Inferior parietal cortex (tissue), 1 donor: ENCODE measurements around the gene RHOG.
"Not testable (repeated sequence)": the region's sequence is repeated elsewhere in the genome, so short reads cannot be mapped to it uniquely, and the experiment has no call there.

Experiments used
- DNase-seq: peaks from one replicate; pipeline ENCODE4 v3.0.0-alpha.2; 2016; ENCODE audit errors: extremely low spot score

RHOG gene

DNA sequence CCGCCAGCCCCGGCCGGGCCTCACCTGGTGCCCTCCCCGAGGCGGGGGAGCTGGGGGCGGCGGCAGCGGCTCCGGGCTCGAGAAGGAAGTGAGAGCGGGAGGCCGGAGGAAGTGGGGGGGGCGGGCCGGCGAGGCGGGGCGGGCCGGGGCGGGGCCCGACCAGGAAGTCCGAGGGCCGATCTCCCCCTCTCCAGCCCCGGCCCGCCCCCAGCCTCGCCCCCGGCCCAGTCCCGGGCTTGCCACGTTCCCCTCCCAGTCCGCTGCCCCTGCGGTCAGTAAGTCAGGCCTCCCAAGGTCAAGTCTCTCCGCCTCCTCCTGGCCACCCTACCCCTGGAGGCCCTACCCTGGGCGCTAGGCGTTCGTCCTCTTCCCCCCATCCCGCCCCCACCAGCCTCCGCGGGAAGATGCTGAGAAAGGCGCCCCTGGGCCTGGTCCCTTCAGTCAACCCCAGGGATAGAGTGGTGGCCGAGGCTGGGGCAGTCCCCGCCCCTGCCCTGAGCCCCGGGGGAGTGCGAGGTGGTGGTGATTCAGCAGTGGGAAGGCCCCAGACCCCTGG is at the start of gene RHOG:
Gene RHOG, minus strand, starts transcription at position 90 of the 556 bp plus-strand sequence. CDS start 12,821 bp downstream, outside the sequence.
- DNase-seq: no peak

DNA sequence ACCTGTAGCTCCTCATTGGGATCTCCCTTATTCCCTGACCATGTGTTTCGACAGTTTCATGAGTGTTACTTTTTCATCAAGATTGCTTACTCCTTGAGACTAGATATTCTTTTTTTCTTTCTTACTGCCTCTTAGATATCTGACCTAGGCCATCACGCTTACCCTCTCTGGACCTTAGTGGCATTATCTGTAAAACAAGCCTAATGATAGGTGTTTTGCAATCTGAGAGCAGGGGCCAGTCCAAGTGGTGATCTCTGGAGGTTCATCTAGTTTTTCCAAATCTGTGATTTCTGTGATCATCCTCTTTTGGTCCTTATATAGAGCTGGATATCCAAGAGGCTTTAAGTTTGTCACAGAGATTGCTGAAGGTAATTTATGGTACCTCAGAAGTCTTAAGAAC is 49.3 kb upstream of the RHOG start:
- DNase-seq: no peak

DNA sequence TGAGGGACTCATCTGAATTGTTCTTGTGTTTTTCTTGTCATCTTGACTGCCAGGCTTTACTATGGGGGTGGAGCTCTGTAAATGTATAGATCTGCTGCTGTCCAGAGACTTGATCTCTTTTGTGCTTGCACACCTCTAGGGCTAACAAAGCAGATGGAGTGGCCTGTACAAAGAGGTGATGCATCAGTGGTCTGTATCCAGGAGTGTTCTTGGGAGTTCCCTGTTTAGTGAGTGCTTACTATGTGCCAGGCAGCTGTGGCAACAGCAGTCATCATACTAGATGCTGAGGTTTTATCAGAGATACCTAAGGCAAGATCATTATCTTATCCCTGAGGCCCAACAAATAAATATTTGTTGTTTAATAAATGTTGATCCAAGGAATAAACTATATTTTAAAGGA is 48.1 kb upstream of the RHOG start:
- no peak for DNase-seq

DNA sequence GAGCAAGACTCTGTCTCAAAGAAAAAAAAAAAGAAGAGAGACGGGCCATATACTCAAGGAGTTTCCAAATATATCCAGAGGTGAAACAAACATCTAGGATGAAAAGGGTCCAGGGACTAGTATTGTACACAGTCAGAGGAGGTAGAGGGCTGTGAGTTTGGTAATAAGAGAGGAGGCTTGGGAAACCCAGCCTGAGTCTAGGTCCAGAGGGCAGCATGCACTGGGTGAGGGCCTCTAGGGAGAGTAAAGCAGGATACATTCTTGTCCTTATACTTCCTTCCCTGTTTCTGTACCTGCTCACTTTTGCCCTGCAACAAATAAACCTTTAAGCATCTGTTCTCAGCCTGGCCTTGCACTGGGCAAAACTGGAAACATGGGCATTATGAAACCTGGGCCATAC is 46.2 kb upstream of the RHOG start:
- no peak for DNase-seq

DNA sequence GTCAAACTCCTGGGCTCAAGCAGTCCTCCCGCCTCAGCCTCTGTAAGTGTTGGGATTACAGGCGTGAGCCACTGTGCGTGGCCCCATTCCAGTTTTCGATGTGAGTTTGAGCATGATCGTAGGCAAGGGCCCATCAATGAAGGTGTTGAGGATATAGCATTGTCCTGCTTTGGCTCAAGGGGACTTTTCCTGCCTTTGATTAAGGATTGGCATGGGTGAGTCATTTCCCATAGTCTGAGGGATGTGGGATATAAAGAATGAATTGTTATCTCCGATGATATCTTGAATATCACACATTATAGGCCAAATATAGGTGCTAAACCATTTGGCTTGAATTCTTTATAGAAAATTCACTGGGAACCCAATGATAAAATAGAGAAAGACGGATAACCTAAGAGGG is 45.1 kb upstream of the RHOG start:
- DNase-seq: no peak

DNA sequence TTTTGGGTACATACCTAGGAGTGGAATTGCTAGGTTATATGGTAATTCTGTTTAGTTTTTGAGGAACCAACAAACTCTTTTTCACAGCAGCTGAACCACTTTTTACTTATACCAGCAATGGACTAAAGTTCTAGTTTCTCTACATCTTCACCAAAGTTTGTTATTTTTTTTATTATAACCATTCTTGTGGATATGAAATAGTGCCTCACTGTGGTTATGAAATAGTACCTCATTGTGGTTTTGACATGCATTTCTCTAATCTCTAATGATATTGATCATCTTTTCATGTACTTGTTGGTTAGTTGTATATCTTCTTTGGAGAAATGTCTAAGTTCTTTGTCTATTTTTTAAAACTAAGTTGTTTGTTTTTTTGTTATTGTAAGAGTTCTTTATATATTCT is 41.9 kb upstream of the RHOG start:
- no peak for DNase-seq

DNA sequence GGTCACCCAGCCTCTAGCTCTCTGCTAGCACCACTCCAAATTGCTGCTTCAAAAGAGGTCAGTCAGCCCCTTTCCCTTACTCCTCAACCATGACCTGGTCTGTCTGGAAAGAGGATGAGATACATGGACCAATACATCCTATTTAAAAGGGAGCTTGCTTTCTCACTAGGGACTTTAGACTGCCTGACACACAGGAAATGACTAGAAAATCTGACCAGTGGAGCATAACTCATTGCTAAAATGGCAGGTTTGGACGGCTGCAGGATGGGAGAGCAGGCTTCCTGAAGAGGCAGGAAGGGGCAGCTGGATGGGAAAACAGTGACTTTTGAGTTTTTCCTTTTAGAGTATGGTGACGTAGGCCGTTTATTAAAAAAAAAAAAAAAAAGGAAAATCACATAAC is 40.0 kb upstream of the RHOG start:
- no peak for DNase-seq

DNA sequence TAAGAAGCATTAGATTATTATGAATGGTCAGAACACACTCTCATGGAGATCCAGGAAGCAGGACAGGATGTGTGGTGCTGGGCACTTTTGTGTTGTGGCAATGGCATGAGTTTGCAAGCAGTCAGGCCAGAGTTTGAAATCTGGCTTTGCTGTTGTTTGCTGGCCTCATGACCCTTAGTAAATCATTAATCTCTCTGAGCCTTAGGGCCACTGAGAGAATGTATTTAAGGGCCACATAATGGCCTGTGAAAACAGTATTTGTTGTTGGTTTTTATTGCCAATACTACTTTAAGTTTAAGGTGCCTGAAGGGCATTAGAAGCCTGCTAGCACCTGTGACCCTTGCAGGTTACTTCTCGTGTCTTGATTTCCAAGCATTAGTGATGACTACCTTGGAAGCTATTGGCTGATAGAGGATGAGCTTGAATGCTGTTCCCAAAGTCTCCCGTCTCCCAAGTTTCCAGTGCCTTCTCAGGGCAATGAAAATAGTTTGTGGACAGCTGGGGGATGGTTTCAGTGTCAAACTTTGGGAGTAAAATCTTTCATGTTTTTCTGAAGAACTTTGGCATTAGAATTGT is 39.3 kb upstream of the RHOG start:
- DNase-seq: no peak

DNA sequence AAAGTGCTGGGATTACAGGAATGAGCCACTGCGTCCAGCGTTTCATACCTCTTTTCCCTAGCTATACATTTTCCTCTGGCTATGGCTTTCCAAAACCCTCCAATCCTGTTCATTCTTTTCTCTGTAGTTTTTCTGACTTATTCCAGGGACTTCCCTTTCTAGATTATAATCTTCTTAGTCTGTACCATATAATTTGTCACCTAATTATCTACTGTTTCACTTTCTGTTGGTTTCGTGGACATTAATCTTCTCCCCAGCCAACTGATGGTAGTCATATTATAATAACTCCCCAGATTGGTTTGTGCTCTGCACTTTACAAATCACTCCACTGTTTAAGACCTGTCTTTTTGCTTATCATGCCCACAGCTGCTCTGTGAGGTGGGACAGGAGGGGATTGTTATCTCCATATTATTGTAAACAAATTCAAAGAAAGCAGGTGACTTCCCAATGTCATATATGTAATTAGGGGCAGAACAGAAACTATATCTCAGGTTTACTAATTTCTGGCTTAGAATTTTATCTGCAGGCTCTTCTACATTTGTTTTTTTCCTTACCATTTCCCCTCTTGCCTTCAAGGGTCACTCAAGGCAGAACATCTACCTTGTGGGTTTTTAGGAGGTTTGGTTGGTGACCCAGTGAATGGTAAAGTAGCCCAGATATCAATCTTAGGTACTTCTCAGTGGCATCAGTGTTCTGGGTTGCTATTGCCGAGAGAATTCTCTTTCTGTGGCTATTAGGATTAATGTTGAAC is 38.6 kb upstream of the RHOG start:
- DNase-seq: no peak

DNA sequence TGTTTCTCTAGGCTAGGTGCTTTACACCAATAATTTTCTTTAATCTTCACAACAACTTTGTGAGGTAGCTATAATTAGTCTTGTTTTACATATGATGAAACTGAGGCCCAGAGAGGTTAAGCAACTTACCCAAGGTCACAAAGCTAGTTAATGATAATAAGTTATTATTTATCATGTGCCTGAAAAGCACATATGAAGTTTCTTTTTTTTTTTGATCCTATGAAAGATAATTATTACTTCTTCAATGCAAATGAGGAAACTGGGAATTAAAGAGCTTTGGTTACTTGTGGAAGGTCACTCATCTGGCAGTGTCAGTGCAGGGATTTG is 37.5 kb upstream of the RHOG start:
- no peak for DNase-seq

DNA sequence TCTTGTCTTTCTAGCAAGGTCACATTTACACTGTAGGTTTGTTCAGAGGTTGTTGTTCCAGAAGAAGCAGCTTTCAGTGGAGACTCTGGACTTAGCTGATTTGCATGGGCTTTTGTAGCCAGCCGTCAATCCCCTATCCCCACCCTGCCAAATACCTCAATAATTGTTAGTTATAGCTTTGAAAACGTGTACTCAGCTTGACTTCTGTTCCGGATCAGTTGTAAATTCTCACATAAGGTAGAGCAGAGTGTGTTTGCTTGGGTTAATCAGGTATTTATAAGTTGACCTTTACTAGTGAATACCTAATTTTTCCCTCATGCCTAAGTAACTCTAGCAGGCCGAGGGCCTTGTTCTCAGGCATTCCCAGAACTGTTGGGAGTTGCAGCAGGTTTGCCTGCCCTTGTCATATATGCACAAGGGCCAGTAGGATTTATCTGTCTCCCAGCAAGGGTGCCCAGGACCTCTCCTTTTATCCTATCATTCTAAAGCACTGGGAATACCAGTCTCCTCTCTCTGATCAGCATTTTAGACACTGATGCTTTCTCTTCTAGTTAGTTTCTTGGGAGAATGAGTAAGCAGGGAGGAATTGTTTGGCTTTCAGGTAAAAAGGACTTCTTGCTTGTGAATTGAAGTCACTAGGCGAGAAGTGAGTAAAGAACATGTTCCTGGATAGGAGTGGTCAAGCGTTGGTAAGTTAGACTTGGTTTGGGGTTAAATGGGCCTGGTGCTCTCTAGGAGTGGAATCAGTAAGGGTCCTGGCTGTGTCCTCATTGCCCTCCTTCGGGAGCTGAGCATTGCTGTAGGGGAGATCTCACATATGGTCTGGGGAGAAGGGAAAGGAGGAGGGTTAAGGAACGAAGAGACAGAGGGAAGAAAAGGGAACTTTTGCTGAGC is 36.9 kb upstream of the RHOG start:
- no peak for DNase-seq

DNA sequence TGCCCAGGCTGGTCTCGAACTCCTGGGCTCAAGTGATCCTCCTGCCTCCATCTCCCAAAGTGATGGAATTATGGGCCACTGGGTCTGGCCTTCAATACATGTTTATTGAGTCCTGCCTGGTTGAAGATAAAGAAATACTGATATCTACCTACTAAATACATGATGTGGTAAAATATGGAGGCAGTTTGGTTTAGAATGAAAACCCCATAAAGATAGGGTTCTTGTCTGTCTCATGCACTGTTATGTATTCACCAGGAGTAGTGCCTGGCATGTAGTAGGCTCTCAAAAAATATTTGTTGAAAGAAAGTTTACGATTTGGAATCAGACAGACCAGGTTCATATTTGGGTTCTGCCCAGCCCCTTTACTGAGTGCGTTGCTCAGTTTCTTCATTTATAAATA is 35.9 kb upstream of the RHOG start:
- no peak for DNase-seq

DNA sequence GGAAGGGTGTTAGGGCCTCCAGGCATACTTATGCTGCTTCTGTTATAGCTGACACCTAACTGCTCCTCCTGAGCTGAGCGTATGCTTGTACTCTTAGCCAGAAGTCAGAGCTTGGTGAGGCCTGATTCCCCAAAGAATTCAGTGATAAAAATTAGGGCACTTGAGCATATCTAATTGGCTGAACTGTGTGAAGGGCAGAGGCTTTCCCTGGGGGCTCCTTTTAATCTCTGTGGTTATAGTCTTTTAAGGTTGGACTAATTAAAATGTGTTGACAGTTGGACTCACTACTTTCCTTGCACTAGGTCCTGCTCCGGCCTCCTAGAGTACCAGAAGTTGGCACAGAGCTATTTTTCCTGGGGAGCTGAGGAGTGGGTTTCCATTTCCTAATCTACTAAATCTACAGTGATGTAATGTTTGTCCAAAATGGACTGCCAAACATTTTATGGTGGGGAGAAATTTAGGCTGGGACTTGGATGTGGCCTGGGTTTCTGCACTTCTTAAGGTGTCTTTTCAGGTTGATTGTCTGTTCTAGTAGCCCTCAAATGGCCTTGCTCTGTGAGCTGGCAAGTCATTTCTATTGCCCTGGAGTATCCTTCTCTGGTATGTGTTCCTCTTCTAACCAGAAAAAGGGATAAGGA is 33.1 kb upstream of the RHOG start:
- no peak for DNase-seq

DNA sequence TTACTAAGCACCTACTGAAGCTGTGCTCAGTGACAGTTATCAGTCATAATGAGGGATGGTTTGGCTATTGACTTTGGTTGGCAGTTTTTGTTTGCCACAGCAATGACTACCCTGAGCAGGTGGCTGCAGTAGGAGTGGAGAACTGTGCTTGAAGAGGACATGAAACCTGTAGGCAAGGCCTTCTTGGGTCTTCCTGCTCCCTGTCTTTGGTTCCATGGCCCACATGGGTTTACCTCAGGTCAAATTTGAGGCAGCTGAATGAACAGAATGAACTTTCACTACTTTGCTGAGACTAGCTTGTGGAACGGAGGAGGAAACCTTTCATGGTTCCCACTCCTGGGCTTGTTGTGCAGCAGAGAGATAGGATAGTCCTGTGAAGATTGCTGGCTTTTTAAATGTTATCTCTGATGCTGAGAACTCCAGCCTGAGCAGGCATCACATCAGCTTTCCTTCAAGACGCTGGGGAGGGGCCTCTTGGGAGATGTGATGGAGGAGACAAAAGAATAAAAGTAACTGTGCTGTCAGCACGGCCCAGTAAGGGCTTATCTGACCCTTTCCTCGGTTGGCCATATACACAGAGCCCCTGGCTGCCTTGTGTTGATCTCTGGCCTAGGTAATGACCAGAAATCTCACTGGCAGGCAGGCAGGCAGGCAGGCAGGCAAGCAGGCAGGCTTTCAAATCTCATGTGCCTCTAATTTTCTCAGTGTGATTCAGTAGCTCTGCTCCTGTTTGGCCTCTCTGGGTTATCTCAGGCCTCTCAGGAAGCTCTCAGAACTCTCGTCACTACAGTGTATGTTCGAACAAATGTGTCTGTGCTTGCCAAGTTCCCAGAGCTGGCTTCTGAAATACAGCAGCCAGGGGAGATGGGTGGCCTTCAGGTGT is 26.7 kb upstream of the RHOG start:
- no peak for DNase-seq

DNA sequence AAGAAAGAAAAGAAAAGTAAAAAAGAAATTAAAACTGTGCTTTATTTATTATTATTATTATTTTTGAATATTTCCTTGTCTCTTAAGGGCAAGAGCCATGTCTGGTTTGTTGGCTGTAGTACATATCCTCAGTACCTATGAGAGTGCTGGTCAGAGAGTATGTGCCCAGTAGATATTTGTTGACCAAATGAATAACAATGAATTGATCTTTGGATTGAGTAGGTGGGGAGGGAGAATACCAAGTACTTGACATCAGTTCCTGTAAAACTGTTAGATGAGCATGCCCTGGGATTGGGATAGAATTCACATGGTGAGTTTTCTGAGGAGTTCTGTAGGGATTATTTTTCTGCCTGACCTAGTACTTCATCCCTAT is 26.1 kb upstream of the RHOG start:
- DNase-seq: no peak

DNA sequence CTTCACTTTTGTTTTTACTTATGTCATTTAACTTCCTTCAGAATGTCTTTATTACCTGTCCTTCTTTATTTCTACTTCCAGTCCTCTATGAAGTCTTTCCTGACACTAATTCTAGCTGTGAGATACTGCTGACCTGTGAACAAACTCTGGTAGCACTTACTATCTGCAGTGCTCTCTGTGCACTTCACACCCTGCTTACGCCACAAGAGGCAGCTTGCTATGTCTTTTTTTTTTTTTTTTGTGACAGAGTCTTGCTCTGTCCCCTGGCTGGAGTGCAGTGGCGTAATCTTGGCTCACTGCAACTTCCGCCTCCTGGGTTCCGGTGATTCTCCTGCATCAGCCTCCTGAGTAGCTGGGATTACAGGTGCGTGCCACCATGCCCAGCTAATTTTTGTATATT is 25.4 kb upstream of the RHOG start:
- DNase-seq: no peak

DNA sequence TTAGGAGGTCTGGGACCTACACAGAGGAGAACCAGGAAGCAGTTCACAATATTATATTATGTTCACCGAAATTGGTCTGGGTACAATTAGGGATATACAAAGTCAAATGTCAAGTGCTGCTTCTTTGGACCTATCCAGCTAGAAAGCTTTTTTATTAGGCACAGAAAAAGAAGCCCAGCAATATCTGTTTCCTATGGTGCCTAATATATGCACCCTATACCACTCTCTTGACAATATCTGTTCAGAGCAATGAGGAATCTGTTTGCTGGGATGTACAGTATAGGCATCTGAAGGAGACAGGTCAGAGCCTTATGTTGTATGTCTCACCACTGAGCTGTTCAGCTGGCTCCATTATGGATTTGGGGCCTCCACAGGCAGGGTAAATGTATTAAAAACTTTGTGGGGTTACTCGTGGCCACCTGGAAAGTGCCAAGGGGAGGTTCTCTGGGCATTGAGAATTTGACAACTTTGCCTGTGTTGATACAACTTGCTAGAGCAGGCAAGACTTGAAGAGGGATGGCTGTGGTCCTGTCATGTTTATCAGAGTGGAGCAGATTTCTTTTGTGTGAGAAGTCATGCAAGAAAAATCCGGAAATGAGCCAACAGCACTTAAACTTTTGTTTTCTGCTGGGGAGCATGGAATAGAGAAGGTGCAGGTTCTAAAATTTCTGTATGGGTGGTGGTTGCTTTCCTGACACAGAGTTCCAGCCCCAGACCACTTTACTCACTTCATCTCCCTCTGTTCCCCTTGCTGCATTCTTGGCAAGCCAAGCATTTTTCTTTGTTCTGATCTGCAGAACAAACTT is 24.8 kb upstream of the RHOG start:
- DNase-seq: no peak

DNA sequence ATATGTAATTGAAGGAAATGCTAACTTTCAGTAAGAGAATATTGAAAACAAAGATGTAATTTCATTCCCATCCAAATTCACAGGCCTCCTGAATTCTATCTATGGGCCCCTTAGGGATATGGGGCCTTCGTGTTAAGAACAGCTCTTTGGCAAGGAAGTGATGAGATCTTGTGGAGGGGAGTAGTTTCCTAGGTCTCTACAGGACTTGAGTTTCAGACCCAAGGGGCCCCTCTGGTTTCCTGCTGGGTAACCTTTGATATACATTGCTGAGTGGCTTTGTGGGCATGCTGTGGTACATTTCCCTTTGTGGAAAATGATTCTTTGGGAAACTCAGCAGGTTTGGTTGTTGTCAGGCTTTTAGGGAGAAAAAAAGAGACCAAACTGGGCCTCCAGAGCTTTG is 20.9 kb upstream of the RHOG start:
- DNase-seq: no peak

DNA sequence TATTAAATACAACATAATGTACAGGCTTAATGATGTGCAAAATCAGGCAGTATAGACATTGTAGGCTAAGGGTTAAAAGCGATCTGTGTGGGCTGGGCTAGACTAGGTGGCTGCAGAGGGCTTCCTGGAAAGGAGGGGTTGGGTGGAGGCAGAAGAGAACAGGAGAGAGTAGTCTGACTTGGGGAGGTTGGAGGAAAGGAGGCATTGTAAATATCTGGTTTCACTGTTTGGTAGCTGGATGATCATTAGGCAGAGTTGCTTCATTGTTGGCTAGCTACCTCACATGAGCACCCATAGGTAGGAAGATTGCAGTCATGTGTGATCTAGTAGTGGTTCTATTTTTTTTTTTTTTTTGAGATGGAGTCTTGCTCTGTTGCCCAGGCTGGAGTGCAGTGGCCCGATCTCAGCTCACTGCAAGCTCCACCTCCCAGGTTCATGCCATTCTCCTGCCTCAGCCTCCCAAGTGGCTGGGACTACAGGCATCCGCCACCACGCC is 20.2 kb upstream of the RHOG start:
- DNase-seq: not testable (repeated sequence)

DNA sequence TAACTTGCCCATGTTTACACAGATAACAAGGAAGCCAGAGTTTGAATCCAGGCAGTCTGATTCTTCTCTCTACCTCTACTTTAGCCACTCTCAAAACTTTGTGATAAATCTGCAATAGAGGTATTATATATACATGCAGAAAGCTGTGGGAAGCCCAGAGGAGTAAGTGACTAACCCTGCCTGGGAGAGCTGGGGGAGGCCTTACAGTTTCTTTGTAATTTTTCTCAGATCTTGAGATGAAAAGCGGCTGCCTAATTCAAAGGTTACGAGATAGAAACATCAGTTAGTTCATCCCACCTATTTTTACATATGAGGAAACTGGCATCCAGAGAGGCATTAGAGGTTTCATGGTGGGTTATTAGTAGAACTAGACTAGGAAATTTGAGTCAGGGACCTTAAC is 19.6 kb upstream of the RHOG start:
- DNase-seq: no peak
